OCI-LY3 (cell line): Measurements from ENCODE around the gene ALG11.

Experiments
- CTCF ChIP-seq: fragments of 200-600, 300-600 bp; sonication (generic); IDR thresholded peaks from 2 replicates; pipeline ENCODE4 v1.5.1; 2014; ENCODE audit warnings: antibody characterized with exemption, low read length, low read depth
- EZH2phosphoT487 ChIP-seq: fragments of 200-600 bp; shearing (Covaris generic); IDR thresholded peaks from 2 replicates; pipeline ENCODE4 v1.6.1; 2018; ENCODE audit warnings: antibody characterized with exemption, mixed run types, low read depth

GRCh38 chr13:52005841-52006522, 6.2 kb upstream of the ALG11 start:
- no peak for TF ChIP-seq CTCF
- TF ChIP-seq EZH2phosphoT487: no peak
